A172 (cell line): Measurements from ENCODE around the gene NOP14. TPM values are rescaled to one million over a fixed set of nuclear protein-coding genes. Genes with fewer than 3 reads are reported as not detected.
A peak's percentile ranks its signal among the peaks of the same experiment; 100 is the strongest.
"Not testable (repeated sequence)": the region's sequence is repeated elsewhere in the genome, so short reads cannot be mapped to it uniquely, and the experiment has no call there.

ENCODE experiments used
- DNase-seq: peaks from one replicate; pipeline ENCODE4 v3.0.0-alpha.2; 2015; ENCODE audit warnings: low spot score
- total RNA-seq: library from RNA; depleted of rRNA; stranded (reverse); fragments of >200 nt; shearing (Covaris generic); gene quantifications from 2 replicates; pipeline ENCODE4 v1.2.3, GENCODE V29; 2014

Gene NOP14
- total RNA-seq, 1 experiment from 2014 or later: 33.1 TPM

DNA sequence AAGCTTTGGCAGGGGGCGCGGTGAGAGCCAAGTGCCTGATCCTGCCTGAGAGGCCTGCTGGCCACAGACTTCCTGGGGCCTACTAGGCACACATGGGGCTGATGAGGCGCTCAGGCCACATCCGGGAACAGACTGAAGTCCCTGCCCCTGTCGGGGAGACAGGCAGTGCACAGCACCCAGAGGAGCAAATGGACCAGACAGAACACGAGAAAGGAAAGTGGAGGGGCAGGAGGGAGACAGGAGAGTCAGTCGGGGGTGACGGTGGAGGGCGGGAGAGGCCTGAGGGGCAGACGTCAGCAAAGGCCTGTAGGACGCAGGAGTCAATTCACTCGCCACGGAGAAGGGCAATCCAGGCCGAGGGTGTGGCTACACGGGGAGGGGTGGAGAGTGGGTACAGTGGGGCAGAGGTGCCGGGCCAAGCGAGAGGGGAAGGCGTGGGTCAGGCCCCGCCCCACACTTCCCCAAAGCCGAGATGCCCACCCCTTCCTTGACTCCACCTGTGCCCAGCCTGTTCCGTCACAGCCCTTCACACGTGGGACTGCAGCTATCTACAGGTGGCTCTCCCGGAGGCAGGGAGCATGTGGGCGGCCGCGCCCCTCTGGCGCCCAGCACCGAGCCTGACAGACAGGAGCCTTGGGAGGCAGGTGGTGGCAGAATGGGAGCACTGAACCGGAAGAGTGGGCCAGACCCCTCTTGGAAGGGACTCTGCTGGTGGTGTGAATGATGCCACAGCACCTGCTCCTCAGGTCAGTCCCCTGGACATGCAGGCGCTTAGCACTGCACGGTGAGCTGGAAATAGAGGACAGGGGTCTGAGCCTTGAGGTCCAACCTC, 20.5 kb downstream of the NOP14 start:
- no peak for DNase-seq

DNA sequence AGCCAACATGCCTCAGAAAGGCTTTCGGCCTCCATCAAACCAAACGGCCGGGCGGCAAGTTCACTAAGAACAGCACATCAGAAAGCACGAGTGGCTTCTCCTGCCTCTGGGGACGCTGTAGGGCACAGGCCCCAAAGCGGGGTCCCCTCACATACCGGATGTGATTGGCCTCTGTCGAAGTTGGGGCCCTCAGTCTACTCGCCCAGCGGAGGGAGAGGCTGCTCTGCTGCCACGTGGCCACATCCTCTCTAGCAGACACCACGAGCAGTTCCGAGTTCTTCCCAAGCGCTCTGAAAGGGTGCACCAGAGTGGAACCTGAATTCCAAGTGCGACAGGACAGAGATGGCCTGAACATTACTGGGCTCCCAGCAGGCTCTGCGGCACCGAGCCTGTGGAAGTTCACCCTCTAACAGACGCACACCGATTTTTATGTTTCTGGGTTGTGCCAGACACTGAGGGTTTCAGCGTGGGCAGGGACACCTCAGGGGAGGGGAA, 21.1 kb downstream of the NOP14 start:
- DNase-seq: no peak

DNA sequence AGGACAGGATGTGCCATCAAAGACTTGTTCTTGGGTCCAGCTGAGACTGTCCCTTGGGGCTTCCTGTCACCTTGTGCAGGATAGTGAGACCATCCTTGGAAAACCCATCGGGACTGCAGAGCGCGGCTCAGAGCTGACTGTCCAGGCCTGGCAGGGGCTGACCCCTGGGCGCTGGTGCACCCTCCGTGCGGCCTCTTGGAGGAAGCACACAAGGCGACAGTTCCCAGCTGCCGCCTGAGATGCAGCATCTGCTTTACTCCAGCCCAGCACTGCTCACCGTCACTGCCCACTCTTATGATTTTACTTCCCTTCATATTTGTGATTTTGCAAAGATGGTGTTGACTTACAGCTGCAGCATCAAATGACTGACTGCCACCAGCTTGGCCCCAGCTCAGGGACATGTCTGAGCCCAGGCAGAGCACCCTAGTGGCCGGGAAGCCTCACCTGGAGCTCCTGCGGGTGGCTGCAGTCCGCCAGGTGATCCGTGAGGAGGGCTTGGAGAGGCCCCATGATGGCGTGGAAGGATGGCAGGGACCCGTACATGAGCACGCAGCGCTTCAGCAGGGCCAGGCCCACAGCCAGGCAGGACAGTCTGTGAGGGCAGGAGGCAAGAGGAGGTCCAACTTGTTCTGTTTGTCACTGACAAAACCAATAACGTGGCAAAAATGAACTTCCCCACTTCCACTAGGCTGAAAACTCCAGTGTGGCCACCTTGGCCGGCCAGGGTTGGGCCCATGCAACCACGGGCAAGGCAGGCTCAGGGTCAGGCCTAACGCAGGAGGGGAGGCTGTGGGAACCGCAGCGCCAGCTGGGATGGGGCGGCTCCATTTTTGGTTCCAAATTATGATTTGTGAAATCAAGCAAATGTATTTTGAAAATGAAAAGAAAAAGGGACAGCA, 21.8 kb downstream of the NOP14 start:
- no peak for DNase-seq

GRCh38 chr4:2940267-2941137, 22.7 kb downstream of the NOP14 start:
- no peak for DNase-seq

- no peak for DNase-seq
These were observed 23.6 kb downstream of the NOP14 start for GRCh38 chr4:2939383-2940243.

DNA sequence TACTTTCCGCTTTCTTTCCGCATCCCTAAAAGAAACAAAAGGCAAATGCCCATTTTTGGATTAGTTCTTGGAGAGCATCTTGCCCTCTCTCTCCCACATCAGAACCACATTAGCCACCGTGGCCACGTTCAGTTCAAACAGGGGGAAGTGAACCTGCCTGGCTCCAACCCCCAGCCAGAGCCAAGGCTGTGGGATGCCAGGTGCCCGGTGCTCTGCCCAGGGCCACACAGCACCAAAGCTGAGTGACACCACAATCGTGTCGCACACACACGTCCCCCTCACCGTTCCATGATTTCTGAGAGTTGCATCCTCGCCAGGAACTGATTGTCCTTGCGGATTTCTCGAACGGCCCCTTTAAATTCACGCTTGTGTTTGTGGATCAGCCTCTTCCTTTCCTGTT, 24.3 kb downstream of the NOP14 start:
- no peak for DNase-seq

GRCh38 chr4:2938411-2938810, 24.8 kb downstream of the NOP14 start:
- not testable (repeated sequence) for DNase-seq

DNA sequence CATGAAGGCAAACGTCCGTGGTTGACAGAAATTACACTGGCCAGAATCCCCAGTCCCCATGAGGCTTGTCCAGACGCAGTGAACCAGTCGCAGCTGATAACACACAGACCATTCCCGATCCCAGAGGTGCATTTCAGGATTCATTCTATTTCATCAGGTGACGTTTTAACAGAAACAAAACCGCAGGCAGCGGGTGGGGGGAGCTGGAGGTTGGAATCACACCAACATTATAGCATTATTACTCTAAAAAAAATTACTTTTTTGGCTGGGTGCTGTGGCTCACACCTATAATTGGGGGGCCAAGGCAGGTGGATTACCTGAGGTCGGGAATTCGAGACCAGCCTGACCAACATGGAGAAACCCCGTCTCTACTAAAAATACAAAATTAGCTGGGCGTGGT, 25.2 kb downstream of the NOP14 start:
- no peak for DNase-seq

- DNase-seq: peak; percentile 93
These were observed 25.9 kb downstream of the NOP14 start for GRCh38 chr4:2937146-2937857.

GRCh38 chr4:2936773-2937145, 26.4 kb downstream of the NOP14 start:
- DNase-seq: peak; percentile 84

DNA sequence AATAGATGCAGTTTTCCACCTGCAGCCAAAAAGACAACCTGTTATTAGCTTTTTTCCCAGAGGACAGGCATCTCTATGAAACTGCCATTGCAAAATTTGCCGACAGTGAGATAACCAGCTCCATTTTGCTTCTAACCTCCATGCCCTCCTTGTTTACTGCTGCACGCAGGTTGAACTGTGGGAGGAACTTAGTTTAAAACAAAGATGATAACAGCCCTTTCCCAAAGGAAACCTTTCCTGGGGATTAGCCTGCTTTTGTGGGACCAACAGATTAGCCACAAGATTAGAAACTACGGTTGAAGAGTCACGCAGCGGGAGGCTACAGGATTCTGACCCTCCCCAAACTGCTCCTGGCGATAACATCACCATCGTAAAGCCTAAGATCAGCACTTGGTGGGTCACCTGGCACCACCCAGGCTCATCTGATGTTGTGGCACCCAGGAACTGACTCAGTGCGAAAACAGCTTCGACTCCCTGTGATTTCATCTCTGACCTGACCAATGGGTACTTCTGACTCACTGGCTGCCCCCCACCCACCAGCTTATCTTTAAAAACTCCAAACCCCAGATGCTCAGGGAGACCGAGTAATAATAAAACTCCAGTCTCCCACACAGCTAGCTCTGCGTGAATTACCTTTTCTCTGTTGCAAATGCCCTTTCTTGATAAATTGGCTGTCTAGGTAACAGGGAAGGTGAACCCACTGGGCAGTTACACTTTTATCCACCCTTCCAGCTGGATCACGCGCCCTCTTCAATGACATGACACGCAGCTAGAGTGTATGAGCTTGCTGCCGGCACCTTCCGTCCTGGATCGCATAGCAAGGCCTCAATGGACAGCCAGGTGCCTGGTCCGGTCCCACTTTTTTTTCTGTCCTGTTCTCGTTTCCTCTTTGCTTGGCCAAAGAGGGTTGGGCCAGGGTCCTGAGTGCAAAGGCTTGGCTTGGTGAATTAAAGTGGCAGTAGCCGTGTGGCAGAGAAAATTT, 27.2 kb downstream of the NOP14 start:
- peak; percentile 99 for DNase-seq

DNA sequence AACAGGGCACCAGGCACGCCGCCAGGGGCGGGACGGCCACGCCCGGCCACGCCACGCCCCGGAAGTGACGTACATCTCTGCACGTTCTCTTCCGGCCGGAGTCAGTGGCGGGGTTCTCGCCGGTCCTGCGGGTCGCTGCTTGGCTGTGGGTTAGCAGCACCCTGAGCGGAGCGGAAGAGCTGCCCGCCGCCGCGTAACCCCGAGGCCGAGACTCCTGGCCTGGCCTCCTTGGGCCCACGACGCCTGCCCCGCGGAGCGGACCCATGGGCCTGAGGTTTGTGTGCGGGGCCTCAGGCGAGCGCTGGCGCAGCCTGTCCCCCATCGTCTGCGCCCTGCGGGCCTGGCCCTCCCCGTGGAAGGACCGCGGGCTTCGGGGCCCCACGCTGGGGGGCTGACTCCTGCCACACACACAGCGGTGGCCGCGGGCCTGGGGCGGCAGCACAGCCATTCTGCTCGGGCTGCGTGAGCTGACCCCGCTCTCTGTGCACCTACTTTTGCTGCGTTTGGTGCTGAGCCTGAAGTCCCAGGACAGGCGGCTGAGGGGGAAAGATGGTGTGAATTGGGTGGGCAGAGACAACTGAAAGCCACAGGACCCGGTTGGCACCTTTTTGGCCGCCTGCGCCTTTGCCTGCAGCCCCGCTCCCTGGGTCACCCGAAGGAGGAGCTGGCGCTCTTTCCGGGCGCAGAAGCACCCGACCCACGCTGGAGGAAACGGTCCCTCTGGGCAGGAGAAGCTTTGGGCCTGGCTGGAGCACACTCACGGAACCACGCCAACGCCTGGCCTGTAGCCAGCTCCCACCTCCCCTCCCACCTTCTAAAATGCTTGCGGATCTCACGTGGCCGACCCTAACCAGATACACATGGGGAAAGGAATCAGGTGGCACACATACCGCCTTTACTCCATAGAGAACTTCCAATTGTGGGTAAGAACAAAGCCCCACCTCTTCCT, 28.1 kb downstream of the NOP14 start:
- DNase-seq: peak; percentile 82

DNA sequence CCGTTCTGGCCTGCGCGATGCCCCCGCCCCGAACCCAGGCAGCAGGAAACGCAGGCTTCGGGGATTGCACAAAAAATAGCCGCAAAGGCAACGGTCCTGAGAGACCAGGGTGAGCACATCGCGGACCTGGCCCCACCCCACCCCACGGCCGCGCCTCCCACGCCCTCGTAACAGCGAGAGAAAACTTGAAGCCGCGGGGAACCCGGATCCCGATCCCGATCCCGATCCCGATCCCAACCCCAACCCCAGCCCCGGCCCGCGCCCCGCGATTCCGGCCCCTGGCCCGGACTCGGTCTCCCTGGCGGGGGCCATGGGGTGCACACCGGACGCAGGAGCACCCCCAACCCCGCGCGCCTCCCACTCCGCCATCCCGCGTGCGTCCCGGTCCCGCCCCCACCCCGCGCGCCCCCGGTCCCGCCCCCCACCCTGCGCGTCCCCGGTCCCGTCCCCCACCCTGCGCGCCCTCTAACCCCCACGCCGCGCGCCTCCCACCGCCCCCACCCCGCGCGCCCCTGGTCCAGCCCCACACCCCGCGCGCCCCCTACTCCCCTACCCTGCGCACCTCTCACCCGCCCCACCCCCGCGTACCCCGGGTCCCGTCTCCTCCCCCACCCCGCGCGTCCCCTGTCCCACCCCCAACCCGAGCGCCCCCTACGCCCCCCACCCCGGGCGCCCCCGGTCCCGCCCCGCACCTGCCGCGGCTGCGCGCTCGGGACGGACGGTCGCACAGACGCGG, 29.0 kb downstream of the NOP14 start:
- no peak for DNase-seq

DNA sequence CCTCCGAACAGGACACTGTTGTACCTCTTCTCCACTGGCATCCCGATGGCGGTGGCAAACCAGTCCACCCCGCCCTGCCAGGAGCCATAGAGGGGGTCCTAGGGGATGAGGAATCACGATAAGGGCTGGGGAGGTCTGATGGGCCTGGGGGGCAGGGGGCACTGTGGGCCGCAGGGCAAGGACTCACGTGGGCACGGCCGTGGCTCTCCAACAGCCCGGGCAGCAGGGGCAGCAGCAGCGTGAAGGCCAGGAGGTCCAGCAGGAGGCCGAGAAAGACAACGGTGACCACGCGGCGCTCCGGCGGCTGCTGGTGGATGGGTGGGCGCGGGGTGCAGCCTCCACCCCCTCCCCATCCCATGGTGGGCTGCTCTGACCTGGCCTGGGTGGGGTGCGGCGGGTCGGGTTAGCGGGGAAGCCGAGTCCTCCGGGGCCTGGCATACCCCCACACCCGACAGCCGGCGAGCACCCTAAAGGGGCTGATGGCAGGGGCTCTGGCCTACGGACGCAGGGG, 29.6 kb downstream of the NOP14 start:
- no peak for DNase-seq

DNA sequence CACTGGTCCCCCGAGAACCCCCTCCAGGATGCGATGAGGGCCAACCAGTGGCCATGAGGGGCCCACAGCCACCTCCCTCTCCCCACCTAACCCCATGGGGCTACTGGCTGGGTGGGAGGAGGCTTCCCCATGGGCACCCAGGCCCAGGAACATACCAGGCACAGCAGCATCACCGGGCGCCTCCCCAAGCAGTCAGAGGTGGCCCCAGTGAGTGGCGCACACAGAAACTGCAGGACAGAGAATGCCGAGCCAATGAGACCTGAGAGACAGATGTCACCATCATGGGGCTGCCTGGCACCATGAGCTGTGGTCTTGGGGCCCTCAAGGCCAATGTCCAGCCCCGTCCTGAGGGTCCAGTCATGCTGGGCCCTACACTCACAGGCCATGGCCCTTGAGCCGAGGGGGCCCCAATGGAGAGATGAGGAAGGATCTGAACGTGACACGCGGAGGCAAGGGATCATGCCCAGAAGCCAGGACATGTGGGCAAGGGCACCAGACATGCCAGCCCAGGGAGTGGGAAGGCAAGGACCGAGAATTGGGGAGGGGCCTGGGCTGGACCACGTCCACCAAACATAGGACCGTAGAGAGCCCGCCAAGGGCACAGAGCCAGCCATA, 30.1 kb downstream of the NOP14 start:
- no peak for DNase-seq

DNA sequence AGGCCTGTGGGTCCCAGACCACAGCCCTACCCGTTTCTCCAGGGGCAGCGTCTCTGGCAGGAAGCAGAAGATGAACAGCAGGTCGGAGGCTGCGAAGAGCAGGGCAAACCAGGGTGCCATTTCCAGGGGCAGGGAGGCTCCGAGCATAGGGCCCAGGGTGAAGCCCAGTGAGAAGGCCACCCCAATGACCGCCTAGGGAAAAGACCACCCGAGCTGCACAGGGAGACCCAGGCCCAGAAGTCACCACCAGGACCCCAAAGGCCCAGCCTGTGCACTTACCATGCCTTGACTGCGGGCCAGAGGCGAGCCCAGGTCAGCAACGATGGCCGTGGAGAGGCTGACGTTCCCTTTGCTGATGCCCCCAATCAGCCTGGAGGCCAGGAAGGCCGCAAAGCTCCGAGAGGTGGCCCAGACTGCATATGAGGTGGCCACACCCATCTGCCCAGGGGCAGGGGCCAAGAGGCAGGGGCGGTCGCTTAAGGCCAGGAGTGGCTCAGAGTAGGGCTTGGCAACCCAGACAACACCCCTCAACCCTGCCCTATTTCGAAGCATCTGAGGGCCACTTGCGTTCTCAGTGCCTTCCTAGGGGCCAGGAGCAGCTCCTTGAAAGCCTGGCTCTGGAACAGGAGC, 30.8 kb downstream of the NOP14 start:
- DNase-seq: no peak
